SKM-1 treated with dmso at 0.1 percent for 144 hours (cell line): ENCODE results near the gene STMN1.

Source experiments
- DNase-seq: peaks from one replicate; lab custom pipeline; 2025; ENCODE audit not compliant: unreplicated experiment; lab: John Stamatoyannopoulos, UW

Gene STMN1

GRCh38 chr1:25896266-25896665, 10.0 kb downstream of the STMN1 start:
- DNase-seq: no peak

- DNase-seq: peak; percentile 89
Measured at GRCh38 chr1:25895365-25895990, 10.7 kb downstream of the STMN1 start.

- no peak for DNase-seq
Measured at GRCh38 chr1:25893116-25893515, 13.1 kb downstream of the STMN1 start.

- DNase-seq: no peak
Measured at GRCh38 chr1:25891606-25892005, 14.6 kb downstream of the STMN1 start.

GRCh38 chr1:25890239-25891034, 15.8 kb downstream of the STMN1 start:
- DNase-seq: no peak

- no peak for DNase-seq
Measured at GRCh38 chr1:25889470-25889869, 16.7 kb downstream of the STMN1 start.

- DNase-seq: no peak
Measured at GRCh38 chr1:25888426-25888987, 17.7 kb downstream of the STMN1 start.

- DNase-seq: no peak
Measured at GRCh38 chr1:25885602-25886001, 20.6 kb downstream of the STMN1 start.

GRCh38 chr1:25881266-25881665, 25.0 kb downstream of the STMN1 start:
- DNase-seq: no peak

GRCh38 chr1:25880518-25880917, 25.7 kb downstream of the STMN1 start:
- DNase-seq: no peak

- DNase-seq: no peak
Measured at GRCh38 chr1:25879675-25880074, 26.5 kb downstream of the STMN1 start.

- DNase-seq: no peak
Measured at GRCh38 chr1:25878690-25879089, 27.5 kb downstream of the STMN1 start.

GRCh38 chr1:25877155-25877554, 29.1 kb downstream of the STMN1 start:
- no peak for DNase-seq

GRCh38 chr1:25876693-25877077, 29.5 kb downstream of the STMN1 start:
- DNase-seq: no peak

GRCh38 chr1:25875856-25876692, 30.1 kb downstream of the STMN1 start:
- DNase-seq: no peak

GRCh38 chr1:25875154-25875855, 30.9 kb downstream of the STMN1 start, which contains the start of gene PAQR7:
TSS of gene PAQR7 (minus strand) at chr1:25875708. CDS start at chr1:25863839, 11,869 bp downstream.
- DNase-seq: no peak

- no peak for DNase-seq
Measured at GRCh38 chr1:25874635-25875153, 31.5 kb downstream of the STMN1 start.

- no peak for DNase-seq
Measured at GRCh38 chr1:25874209-25874608, 32.0 kb downstream of the STMN1 start.

- no peak for DNase-seq
Measured at GRCh38 chr1:25873120-25873519, 33.1 kb downstream of the STMN1 start.

GRCh38 chr1:25872713-25873112, 33.5 kb downstream of the STMN1 start:
- no peak for DNase-seq
